Lower leg skin (tissue), 4 donors: ENCODE results near the gene CISTR. TPM values are rescaled to one million over a fixed set of nuclear protein-coding genes. Genes with fewer than 3 reads are reported as not detected.

Experiments
- DNase-seq, 2 donors: peaks; one replicate each; pipeline ENCODE4 v3.0.0-alpha.2; 2019; ENCODE audit warnings: low spot score in 2 of 2
- H3K4me3 ChIP-seq: fragments of 200-600 bp; sonication (generic); 2 replicates; pipeline ENCODE4 v1.5.1; 2017; ENCODE audit warnings: mild to moderate bottlenecking, low read depth; ENCODE audit not compliant: poor library complexity, severe bottlenecking
- POLR2A ChIP-seq, 2 donors: fragments of 450-650 bp; IDR thresholded peaks; one replicate each; pipeline ENCODE4 v1.6.1; 2016 to 2017; ENCODE audit warnings: antibody characterized with exemption in 2 of 2, mild to moderate bottlenecking in 1 of 2, moderate library complexity in 1 of 2
- WGBS, 2 donors: methylation state at CpG; one replicate each; pipeline ENCODE4 v1.1.5; 2018; 5-methylcytosine and 5-hydroxymethylcytosine counted together
- intact Hi-C: fragments of 100-400 bp; cut with DNase I; formaldehyde crosslinking; loops from one replicate; pipeline ENCODE4 v1.15.0; 2023; ENCODE audit warnings: low total_unique reads
- total RNA-seq, 4 donors: library from RNA; depleted of rRNA; stranded (reverse); fragments of >200 nt; gene quantifications; one replicate each; pipeline ENCODE4 v1.1.0, GENCODE V29; 2016
- TF ChIP-seq, protein P1 (sequence below), 3 donors: fragments of 450-650 bp; IDR thresholded peaks; one replicate each; pipeline ENCODE4 v1.5.1; 2016; ENCODE audit warnings: antibody characterized with exemption in 3 of 3, mild to moderate bottlenecking in 3 of 3, moderate library complexity in 2 of 3

Gene CISTR
- total RNA-seq, 4 donors from 2014 or later = not detected

DNA sequence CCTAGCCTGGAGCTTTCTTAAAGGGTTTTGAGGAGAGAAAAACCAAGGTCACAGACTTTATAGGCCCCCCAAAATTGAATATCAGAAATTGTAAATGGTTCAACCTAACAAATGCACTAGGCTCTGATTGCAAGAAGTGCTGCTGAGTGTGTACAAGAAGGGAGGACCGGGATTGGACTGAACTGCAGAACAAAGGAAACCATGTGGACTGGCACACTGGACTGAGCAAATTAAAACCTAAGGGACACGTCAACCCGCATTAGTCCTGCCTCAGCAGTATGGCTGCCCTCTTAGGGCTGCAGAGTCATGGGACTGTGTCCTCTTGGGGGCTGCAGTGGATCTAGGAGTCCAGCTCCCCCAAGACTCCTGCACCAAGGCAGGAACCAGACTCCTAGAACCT, 842 bp upstream of the CISTR start:
- WGBS, 2 donors = 93% methylated on average over 3 of the region's 3 CpGs
- no peak for DNase-seq
- TF ChIP-seq POLR2A (IDR thresholded peaks at IDR 0.05) = no peak
- TF ChIP-seq, protein P1, sequence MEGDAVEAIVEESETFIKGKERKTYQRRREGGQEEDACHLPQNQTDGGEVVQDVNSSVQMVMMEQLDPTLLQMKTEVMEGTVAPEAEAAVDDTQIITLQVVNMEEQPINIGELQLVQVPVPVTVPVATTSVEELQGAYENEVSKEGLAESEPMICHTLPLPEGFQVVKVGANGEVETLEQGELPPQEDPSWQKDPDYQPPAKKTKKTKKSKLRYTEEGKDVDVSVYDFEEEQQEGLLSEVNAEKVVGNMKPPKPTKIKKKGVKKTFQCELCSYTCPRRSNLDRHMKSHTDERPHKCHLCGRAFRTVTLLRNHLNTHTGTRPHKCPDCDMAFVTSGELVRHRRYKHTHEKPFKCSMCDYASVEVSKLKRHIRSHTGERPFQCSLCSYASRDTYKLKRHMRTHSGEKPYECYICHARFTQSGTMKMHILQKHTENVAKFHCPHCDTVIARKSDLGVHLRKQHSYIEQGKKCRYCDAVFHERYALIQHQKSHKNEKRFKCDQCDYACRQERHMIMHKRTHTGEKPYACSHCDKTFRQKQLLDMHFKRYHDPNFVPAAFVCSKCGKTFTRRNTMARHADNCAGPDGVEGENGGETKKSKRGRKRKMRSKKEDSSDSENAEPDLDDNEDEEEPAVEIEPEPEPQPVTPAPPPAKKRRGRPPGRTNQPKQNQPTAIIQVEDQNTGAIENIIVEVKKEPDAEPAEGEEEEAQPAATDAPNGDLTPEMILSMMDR (IDR thresholded peaks at IDR 0.05) = no peak
- H3K4me3 ChIP-seq = no peak overlapping the region
- intact Hi-C loops = no loop called here

DNA sequence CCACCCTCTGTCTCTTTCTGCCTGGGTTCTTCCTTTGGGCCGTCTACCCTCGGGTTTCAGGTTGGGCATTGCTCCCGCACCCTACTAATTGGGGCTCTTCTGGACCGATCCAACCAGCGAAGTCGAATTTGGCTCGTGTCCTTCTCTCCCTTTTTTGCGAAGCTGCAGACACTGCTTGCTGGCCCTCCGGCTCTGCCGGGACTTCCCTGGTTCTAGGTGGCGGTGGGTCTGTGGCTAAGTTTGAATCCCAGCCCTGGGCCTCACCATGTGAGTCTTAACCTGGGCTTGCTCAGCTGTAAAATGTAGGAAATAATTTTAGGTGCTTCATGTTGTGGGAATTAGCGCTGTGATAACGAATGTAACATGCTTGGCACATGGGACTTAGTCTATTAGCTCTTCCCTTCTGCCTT, 418 bp upstream of the CISTR start:
- no peak overlapping the region for H3K4me3 ChIP-seq
- DNase-seq = no peak
- WGBS, 2 donors = 55 to 70% methylated on average over 13 of the region's 13 CpGs
- intact Hi-C loops = no loop called here
- TF ChIP-seq, protein P1 (IDR thresholded peaks at IDR 0.05) = no peak
- no peak for TF ChIP-seq POLR2A (IDR thresholded peaks at IDR 0.05)

GRCh38 chr12:53750812-53751335, 905 bp downstream of the CISTR start:
- 17 to 25% methylated on average over 30 to 32 of the region's 36 CpGs for WGBS, 2 donors
- DNase-seq = no peak
- TF ChIP-seq, protein P1 (IDR thresholded peaks at IDR 0.05) = no peak
- TF ChIP-seq POLR2A (IDR thresholded peaks at IDR 0.05) = no peak
- peak overlapping the region; percentile 29 for H3K4me3 ChIP-seq
- intact Hi-C loops = no loop called here

DNA sequence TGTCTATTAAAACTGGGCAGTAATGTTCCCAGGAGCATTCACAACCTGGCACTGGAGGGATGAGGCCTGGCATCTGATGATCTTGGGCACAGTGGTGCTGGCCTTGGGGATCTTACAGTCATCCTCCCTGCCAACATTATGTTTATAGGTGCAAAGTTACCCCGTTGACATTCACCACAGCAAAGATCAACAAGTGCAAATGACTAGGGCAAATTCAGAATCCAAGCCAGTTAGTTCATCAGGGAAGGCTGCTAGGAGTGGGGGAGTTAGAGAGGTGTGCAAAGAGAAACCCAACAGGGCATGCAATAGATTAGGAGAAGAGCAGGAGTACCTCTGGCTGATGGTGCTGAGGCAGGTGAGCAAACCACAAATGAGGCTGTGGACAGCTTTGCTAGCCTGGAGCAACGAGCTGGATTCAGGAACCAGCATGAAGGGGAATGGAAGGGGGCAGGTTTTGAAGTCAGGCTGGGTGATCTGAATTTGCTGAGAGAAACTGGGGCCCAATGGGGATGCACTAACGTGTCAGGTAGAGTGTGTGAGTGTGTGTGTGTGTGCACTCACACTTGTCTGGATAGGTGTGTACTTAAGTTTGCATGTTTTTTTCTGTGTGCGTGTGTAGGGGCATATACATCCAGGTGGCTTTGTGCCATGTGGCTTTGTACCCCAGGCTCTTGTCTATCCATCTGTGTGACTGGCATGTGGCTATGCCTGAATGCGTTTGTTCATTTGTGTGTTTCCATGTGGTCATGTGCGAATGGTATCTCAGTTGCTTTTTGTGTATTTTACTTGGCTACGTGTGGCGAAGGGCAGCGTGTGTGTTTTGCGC, 1.6 kb downstream of the CISTR start:
- 77% methylated on average over 10 of the region's 10 CpGs for WGBS, 2 donors
- no peak for DNase-seq
- TF ChIP-seq POLR2A (IDR thresholded peaks at IDR 0.05) = no peak
- TF ChIP-seq, protein P1 (IDR thresholded peaks at IDR 0.05) = no peak
- no peak overlapping the region for H3K4me3 ChIP-seq
- intact Hi-C loops = no loop called here

DNA sequence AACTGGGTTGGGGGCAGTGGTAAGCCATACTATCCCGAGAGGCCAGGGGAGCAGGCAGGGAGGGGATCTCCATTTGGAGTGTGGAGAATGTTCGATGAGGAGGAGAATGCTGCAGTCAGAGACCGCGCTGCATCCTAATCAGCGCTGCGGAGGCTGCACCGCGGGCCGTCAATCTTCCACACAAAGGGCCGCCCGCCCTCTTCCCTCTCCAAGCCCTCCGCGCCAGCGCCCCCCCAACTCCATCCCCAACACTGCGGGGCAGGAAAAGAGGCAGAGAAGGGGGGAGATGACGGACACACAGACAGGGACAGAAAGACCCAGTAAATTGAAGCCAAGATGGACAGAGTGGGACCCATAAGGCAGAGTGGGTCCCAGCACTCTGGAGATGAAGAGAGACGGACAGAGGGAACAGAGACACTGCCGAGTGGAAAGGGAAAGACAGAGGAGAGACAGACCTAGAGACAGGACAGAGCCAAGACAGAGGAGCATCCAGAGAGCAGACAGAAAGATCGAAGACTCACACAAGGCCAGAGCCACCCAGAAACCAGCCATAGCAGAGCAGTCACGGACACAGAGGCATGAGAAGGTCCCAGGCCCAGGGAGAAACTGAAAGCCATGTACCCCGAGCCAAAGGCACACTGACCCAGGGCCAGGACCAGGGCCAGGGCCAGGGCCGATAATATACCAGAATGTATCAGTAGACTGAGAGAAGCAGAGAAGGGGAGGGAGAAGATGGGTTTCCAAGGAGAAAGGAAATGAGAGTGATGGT, 3.5 kb downstream of the CISTR start:
- no peak overlapping the region for H3K4me3 ChIP-seq
- TF ChIP-seq, protein P1 (IDR thresholded peaks at IDR 0.05) = no peak
- no peak for TF ChIP-seq POLR2A (IDR thresholded peaks at IDR 0.05)
- intact Hi-C loops = no loop called here
- no peak for DNase-seq
- 70 to 71% methylated on average over 22 of the region's 22 CpGs for WGBS, 2 donors
